Stimulated activated CD4-positive, alpha-beta T cell treated with anti-CD3 and anti-CD28 coated beads, Interleukin-1b, Interleukin-23, amount 100 ng/mL, for 4 hours (primary cell): ENCODE data around the gene NGF.

Experiments
- DNase-seq, 2 donors: peaks; one replicate each; pipeline ENCODE4 v3.0.0-alpha.2; 2020; ENCODE audit warnings: low read depth in 2 of 2

NGF gene

DNA sequence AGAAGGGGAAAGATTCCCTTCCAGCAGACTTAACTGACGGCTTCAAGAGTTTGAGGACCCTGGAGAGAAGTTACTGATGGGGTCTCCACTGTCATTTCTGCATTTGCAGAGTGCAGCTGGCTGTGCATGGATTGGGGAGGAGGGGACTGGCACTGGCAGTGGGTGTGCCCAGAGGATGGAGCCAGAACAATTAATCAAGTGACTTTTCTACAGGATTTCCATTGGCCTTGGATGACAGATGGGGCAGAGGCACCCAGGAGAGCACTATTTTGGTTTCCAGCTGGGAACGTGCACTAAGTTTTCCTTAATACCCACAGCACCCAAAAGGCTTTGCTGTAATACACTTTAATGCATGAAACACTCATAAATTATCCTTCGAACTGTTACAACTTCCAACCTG, 1.3 kb downstream of the NGF start:
- no peak for DNase-seq

DNA sequence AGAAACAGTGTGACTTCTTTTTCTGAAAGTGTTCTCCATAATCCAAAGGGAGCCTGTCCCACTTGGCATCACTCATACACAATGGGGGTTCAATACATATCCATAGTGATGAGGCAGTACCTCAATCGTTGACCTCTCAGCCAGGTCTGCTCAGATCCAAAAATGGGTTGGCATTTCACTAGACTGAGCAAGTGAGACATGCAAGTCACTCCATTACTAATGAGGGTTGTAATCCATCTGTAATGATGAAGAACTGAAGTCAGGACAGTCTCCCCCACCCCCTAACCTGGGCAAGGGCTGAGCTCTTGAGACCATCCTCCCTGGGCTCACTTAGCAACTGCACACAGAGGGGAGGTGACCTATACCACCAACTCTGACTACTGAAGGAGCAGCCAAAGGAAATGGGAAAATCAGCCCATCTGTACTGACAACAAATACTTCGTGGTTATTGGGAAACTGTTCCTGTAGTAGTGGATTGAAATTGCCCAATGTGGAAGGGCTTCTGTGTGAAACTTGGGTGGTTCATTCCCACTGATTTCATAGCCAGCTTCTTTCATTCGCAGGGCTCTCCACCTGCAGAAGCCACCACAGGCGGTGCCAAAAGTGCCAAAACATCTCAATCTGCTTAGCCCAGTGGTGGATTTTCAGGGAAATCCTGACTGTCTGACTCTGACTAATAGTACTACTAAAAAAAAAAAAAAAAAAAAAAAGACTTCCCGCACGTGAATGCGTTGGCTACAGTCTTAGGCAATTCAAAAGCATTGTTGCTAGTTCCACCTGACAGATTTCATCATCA, 5.0 kb downstream of the NGF start:
- DNase-seq: no peak

GRCh38 chr1:115331558-115332331, 6.3 kb downstream of the NGF start:
- DNase-seq: no peak

- no peak for DNase-seq
Observed at GRCh38 chr1:115330480-115331013, 7.5 kb downstream of the NGF start.

GRCh38 chr1:115329965-115330364, 8.1 kb downstream of the NGF start:
- DNase-seq: no peak

DNA sequence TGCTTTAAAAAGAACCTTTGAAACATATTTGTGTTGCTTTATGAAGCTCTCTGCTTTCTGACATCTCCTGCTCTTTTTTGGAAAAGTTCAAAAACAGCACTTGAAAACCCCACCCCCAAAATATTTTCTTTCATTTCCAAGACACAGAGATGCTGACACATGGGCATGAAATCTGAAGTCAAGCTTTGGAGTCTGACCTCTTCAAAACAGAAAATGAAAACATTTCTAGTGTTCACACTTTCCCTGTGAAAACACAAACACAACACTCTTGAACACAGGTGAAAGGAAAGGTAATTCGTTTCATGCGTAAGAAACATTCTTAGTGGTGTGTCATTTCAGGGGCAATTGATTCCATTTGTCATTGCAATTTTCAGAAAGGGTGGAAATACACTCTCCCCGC, 10.8 kb downstream of the NGF start:
- DNase-seq: no peak

DNA sequence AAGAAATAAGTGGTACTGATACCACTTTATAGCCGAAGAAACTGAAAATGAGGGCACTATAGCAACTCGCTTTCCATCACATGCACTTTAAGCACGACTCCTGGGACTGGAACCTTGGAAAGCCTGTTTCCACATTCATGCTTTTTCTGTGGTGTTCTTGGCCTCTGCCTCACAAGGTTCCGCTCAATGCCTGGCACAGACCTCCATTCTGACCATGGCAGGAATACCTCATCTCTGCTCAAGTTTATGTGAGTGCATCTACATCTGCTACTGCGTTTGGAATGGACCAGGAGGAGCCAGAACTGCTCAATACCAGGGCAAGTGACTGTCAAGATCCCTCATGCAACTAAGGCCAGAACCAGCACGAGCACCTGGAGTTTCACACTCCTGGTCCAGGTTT, 11.6 kb downstream of the NGF start:
- no peak for DNase-seq

GRCh38 chr1:115325874-115326273, 12.2 kb downstream of the NGF start:
- no peak for DNase-seq

DNA sequence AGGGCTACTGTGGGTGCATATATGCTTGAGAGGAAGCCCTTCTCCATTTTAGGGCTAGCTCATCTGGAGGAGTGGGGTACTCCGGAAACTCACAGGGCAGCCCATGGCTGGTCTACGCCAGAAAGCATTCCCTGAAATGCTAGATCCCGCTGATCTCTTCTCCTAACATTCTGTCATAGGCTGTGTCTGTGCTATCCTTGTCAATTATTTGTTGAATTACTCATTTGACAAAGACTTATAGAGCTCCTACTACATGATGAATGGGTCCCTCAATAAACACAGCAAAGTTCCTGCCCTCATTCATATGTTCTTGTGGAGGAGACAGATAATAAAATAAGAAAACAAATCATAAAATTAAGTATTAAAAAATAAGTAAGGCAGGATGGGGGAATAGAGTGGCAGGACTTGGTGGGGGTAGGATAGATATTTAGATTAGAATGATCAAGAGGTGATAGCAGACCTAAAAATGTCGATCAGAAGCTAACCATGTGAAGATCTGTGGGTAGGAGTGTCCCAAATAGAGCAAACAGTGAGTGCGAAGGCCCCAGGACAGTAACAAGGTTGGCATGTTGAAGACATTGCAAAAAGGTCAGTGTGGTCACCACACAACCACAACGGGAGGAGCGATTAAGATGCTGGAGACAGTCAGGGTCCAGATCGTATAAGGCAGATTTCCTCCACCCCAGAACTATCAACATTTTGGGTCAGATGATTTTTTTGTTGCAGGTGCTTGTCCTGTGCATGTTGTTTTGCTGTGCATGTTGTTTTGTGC, 13.2 kb downstream of the NGF start:
- DNase-seq: no peak

GRCh38 chr1:115323366-115324004, 14.6 kb downstream of the NGF start:
- no peak for DNase-seq

DNA sequence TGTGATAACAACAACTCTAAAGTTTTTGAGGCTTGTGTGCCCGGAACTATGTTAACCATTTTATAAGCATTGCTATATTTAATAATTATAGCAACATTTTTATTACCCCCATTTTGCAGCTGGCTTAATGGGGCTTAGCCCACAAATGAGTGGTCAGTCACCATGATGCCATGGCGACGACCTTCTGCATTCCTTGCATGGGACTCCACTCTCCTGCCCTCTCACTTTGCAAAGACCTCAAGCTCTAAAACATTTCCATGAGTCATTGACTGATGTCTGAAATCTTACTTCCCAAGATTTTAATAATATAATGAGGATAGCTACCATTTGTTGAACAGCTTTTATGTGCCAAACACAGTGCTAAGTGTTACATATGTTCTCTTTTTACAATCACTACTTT, 15.4 kb downstream of the NGF start:
- no peak for DNase-seq

GRCh38 chr1:115320377-115320776, 17.7 kb downstream of the NGF start:
- no peak for DNase-seq

DNA sequence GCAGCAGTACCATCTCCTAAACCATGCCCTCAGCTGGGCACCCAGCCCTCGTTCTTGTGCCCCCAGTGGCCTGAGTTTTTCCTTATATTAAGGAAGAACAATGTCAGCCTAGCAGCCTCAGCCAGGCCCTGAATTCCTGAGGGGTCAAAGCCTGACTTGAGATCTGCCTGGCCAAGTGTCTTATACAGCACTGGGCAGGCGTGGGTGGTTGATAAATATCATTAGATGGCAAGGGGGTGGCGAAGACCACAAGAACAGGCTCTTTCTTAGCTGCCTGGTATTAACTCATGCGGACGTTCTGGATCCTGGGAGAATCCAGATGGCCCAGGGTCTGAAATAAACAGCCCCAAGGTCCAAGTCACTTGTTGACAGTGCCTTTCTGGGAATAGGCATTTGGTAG, 18.3 kb downstream of the NGF start:
- no peak for DNase-seq

DNA sequence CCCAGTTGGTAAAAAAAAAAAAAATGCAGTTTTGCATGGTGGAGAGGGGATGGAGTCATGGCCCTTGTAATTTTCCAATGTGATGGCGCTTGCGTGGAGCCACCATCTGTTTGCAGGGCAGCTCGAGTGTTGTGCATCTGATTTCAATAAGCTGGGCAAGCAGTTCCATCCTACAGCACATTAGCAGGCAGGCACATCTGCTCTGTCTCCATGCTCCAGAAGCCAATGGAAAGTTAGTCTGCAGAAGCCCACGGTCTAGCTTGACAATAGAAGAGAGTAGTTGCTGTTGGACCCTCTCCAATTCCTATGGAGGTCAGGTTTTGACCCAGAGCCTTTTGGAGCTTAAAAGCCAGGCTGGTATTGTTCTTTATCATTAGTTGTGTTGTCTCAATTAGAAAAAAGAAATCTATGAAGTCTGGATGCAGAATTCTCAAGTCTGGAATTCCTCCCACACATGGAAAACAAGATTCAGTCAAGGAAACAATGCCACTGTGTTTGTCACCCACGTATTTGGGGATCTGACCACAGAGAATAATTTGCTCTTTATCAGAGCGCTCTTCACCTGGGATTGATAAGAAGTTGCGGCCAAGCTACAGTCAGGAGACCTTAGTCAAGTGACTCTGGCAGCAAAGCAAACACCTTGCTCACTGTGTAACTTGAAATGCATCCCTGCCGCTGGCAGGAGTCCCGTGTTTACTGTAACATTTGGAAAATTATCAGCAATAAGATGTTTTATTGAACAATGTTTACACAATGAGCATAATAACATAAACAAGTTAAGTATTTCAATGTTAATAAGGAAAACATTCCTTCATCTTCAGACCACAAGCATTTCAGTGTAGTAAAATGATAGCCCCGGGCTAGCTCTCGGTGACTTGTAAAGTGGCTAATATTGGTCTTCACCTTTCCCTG, 20.7 kb downstream of the NGF start:
- DNase-seq: no peak

- DNase-seq: no peak
Observed at GRCh38 chr1:115314765-115315164, 23.3 kb downstream of the NGF start.

DNA sequence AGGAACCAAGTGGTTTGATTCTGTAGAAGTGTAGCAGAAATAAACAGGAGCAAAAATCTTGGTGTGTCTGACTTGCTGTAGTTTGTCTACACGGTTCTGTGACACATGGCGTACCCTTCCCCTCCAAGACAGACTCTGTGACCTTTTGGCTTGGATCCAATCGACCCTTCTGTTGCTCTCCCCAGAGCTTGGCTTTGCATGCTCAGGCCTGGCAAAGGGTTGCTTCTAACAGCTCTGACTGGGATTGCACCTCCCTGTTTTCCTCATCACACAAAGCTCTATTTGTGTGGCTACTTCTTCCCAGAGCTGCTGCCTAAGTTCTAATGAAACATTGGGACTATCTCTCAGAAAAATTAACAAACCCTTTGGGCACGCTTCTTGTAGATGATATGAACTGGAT, 24.0 kb downstream of the NGF start:
- DNase-seq: no peak

DNA sequence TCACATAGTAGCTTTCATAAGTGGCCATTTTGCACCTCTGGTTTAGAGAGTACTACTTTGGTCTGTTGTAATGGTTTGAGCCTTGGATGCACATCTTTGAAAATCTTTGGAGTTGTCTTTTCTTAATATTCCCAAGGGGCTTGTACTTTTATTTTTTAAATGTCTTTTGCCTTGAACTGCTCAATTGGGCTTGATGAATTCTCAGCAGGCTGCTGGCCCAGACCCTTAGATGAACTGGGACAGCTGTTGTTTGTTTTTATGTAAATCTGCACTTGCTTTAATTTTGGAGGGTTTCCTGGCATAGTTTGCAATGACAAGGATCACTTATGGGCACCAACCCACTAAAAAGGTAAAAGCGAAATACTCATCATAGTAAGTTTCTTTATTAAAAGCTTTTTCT, 24.9 kb downstream of the NGF start:
- no peak for DNase-seq

GRCh38 chr1:115312742-115313141, 25.3 kb downstream of the NGF start:
- no peak for DNase-seq

DNA sequence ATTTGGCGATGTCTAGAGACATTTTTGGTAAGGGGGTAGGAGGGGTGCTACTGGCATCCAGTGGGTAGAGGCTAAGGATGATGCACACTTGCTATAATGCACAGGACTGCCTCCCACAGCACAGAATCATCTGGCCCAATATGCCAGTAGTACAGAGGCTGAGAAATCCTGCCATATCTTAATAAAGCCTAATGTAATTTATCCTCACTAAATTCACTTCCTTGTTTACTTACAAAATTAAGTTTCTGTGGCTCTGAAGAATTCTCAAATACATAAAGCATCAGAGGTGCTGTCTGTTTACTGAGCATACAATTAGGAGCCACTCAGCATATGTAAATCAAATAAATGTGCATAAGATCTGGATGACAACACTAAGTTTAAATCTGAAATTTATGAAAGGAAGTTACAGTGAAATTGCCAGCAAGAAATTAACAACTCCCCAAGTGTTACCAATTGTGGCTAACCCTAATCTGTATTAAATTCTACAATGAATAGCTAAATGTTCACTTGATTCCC, 26.5 kb downstream of the NGF start:
- no peak for DNase-seq
